Peyer's patch (tissue), 4 donors: ENCODE data around the gene VSIG4.
"Not testable (repeated sequence)": the region's sequence is repeated elsewhere in the genome, so short reads cannot be mapped to it uniquely, and the experiment has no call there.

Experiments
- POLR2A ChIP-seq, 2 donors: fragments of 450-650 bp; IDR thresholded peaks; one replicate each; pipeline ENCODE4 v1.5.1; 2017; ENCODE audit warnings: antibody characterized with exemption in 2 of 2, mild to moderate bottlenecking in 2 of 2, moderate library complexity in 2 of 2
- TF ChIP-seq, protein P1 (sequence below), 6 experiments: fragments of 450-650 bp in 4 of 6; fragments of 200-600 bp in 2 of 6; sonication (generic) in 1 of 6; IDR thresholded peaks; one replicate each; pipeline ENCODE4 v1.5.1; 2017 to 2019; ENCODE audit warnings: antibody characterized with exemption in 6 of 6, mild to moderate bottlenecking in 3 of 6, moderate library complexity in 1 of 6

DNA sequence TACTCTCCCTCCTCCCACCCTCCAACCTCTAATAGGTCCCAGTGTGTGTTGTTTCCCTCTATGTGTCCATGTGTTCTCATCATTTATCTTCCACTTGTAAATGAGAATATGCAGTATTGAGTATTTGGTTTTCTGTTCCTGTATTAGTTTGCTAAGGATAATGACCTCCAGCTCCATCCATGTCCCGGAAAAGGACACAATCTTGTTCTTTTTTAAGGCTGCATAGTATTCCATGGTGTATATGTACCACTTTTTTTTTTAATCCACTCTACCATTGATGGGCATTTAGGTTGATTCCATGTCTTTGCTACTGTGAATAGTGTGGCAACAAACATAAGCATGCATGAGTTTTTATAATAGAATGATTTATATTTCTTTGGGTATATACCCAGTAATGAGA, 62.7 kb downstream of the VSIG4 start:
- TF ChIP-seq, protein P1, sequence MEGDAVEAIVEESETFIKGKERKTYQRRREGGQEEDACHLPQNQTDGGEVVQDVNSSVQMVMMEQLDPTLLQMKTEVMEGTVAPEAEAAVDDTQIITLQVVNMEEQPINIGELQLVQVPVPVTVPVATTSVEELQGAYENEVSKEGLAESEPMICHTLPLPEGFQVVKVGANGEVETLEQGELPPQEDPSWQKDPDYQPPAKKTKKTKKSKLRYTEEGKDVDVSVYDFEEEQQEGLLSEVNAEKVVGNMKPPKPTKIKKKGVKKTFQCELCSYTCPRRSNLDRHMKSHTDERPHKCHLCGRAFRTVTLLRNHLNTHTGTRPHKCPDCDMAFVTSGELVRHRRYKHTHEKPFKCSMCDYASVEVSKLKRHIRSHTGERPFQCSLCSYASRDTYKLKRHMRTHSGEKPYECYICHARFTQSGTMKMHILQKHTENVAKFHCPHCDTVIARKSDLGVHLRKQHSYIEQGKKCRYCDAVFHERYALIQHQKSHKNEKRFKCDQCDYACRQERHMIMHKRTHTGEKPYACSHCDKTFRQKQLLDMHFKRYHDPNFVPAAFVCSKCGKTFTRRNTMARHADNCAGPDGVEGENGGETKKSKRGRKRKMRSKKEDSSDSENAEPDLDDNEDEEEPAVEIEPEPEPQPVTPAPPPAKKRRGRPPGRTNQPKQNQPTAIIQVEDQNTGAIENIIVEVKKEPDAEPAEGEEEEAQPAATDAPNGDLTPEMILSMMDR (IDR thresholded peaks at IDR 0.05), result not testable (repeated sequence)
- TF ChIP-seq POLR2A (IDR thresholded peaks at IDR 0.05), result not testable (repeated sequence)
